ENCODE results near the gene PXN.
A peak's percentile ranks its signal among the peaks of the same experiment; 100 is the strongest.

Gene PXN

DNA sequence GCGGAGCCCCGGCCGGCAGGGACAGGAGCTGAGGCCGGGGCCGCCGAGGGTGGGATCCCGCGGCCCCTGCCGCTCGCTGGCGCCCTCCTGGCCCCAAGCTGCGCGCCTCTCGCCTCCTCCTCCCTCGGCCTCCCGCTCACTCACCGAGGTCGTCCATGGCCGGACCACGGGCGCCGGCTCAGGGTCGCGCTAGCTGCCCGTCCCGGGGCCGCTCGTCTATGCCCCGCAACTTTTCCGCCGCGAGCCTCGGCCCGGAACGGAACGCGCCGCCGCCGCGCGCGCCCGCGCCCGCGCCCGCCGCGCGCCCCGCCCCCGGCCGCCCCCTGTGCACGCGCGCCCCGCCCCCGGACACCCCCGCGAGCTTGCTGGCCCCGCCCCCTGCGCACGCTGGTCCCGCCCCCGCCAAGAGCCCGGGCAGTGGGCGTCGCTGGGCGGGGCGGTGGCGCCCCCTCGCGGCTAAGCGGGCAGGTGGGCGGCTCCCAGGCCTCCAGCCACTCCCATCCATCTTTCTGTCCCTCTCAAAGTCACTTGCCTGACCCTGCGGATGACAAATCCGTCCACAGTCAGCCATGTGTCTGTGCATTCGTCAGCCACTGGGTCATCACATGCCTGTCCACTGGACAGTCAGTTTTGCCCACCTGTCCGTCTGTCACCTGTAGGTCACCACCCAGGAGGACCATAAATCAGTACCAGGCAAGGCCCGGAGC is at the start of gene PXN:
Gene PXN (minus strand): TSS at position 258 of the 707 bp plus-strand sequence. CDS start 101 bp downstream, at position 157.
- DNase-seq (ENCODE audit: low read depth, low spot score), result peak; percentile 93

- DNase-seq (ENCODE audit: low read depth, low spot score), result no peak
Observed at GRCh38 chr12:120314220-120314619, 48.7 kb upstream of the PXN start.

GRCh38 chr12:120301962-120302815 is 36.7 kb upstream of the PXN start, which contains the start of gene SIRT4:
TSS of gene SIRT4 (plus strand) at chr12:120302321. CDS start at chr12:120303562, 1,241 bp downstream.
- peak; percentile 96 for DNase-seq (ENCODE audit: low read depth, low spot score)

DNA sequence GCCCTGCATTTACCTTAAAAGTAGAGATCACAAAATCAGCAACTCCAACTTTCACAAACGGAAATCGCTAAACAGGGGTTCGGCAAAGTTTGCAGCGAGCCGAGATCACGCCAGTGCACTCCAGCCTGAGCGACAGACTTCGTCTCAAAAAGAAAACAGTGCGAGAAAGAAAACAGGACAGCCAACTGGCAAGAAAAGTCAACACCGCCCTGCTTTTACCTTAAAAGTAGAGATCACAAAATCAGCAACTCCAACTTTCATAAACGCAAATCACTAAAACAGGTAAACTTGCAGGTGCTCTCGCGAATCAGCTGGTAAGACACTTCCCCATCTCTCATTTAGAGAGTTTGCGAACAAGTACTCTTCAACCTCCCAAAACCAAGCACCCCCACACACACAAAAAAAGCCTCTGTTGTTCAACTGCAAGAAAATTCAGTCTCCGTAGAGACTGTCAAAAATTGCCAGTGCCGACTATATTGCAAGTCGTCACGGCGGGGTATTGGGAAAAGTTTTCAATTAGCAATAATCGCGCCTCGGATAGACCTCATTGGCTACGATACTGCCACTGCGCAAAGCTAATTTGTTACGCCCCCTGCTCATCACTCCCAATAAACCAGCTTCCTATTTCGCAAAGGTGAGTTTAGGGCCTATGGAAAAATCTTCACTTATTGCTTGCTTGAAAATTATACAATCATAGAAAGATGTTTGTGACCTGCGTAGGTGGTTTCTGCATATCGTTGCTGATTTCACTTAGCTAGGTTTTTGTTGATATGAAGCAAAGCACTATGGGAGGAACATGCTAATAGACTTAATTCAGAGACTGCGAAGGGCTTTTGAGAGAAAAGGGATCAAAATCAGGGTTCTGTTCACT is 27.4 kb upstream of the PXN start, which contains the start of gene RNU4-1:
Gene RNU4-1 (minus strand): TSS at position 577 of the 871 bp plus-strand sequence.
- peak; percentile 92 for DNase-seq (ENCODE audit: low read depth, low spot score)

GRCh38 chr12:120292411-120292660 is 26.8 kb upstream of the PXN start:
- DNase-seq (ENCODE audit: low read depth, low spot score), result no peak

GRCh38 chr12:120290609-120291305 is 25.2 kb upstream of the PXN start:
- DNase-seq (ENCODE audit: low read depth, low spot score), result peak; percentile 21

DNA sequence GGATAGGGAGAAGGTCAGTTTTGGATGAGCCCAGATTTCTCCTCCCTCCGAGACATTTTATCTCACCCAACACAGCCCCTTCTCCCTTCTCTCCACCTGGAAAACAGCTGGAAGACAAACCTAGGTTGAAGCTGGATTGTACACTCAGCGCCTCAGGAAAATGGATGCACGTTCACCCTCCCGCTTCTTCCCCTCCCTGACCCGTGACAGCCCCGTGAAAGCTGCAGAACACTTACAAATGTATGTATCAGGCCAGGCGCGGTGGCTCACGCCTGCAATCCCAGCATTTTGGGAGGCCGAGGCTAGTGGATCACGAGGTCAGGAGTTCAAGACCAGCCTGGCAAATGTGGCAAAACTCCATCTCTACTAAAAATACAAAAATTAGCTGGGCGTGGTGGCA is 22.0 kb upstream of the PXN start:
- no peak for DNase-seq (ENCODE audit: low read depth, low spot score)

DNA sequence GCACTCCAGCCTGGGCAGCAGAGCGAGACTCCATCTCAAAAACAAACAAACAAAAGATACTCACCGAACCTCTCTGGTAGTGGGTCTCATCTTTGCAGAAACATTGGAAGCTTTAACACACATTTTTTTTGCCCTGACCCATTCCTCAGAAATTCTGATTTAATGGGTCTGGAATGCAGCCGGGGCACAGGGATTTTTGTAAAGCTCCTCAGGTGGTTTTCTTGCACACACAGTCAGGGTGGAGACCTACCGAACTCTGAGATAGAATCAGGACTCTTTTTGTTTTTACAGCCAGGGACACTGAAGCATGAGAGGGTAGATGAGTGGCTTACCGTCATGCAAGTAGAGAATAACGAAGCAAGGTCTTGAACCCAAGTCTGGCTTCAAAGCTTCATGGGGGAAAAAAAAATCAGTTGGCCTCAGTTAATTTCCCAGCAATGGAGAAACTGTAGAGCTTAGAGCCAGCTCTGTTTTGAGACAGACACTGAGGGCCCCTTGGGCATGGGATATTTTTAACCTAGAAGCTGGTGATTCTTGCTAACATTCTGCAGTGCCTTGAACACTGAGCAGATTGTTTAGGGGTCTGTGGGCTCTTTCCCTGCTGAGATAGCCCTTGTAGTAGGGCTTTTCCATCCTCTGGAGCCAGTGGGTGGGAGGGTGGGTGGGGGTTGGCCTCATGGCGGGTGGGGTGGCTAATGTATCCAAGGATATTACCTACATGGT is 21.4 kb upstream of the PXN start:
- peak; percentile 47 for DNase-seq (ENCODE audit: low read depth, low spot score)

DNA sequence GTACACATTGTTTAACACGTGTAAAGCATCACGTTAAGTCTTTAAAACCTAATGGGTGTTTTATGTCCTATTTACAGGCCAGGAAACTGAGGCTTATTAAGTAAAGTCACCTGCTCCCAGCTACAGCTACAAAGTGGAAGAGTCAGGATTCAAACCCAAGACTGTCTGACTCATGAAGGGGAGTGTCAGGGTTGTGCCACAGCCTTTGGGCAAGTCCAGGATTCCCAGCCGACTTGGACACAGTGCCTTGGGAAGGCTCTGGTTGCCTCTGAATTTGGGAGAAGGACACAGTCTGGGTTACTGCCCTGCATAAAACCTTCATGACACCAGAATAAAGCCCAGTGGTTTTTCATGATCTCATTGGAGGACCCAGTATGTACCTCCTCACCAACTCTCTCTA is 18.9 kb upstream of the PXN start:
- DNase-seq (ENCODE audit: low read depth, low spot score), result no peak

GRCh38 chr12:120283318-120283717 is 17.8 kb upstream of the PXN start:
- peak; percentile 11 for DNase-seq (ENCODE audit: low read depth, low spot score)

DNA sequence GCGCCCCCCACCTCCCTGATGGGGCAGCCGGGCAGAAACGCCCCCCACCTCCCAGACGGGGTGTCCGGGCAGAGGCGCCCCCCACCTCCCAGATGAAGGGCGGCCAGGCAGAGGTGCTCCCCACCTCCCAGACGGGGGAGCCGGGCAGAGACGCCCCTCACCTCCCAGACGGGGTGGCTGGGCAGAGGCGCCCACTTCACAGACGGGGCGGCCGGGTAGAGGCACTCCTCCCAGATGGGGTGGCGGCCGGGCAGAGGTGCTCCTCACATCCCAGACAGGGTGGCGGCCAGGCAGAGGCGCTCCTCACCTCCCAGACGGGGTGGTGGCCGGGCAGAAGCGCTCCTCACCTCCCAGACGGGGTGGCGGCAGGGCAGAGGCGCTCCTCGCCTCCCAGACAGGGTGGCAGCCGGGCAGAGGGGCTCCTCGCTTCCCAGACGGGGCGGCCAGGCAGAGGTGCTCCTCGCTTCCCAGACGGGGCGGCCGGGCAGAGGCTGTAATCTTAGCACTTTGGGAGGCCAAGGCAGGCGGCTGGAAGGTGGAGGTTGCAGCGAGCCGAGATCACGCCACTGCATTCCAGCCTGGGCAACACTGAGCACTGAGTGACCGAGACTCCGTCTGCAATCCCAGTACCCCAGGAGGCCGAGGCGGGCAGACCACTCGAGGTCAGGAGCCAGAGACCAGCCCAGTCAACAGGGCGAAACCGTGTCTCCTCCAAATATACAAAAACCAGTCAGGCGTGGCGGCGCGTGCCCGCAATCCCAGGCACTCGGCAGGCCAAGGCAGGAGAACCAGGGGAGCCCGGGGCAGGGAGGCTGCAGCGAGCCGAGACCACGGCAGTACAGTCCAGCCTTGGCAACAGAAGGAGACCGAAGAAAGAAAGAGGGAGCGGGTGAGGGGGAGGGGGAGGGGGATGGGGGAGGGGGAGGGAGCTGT is 12.9 kb upstream of the PXN start:
- no peak for DNase-seq (ENCODE audit: low read depth, low spot score)

GRCh38 chr12:120276734-120277133 is 11.2 kb upstream of the PXN start:
- no peak for DNase-seq (ENCODE audit: low read depth, low spot score)

- DNase-seq (ENCODE audit: low read depth, low spot score), result peak; percentile 26
Observed at GRCh38 chr12:120267736-120268135, 2.2 kb upstream of the PXN start.

GRCh38 chr12:120266180-120266870 is 795 bp upstream of the PXN start:
- no peak for DNase-seq (ENCODE audit: low read depth, low spot score)

- no peak for DNase-seq (ENCODE audit: low read depth, low spot score)
Observed at GRCh38 chr12:120264904-120265472, 542 bp downstream of the PXN start.

DNA sequence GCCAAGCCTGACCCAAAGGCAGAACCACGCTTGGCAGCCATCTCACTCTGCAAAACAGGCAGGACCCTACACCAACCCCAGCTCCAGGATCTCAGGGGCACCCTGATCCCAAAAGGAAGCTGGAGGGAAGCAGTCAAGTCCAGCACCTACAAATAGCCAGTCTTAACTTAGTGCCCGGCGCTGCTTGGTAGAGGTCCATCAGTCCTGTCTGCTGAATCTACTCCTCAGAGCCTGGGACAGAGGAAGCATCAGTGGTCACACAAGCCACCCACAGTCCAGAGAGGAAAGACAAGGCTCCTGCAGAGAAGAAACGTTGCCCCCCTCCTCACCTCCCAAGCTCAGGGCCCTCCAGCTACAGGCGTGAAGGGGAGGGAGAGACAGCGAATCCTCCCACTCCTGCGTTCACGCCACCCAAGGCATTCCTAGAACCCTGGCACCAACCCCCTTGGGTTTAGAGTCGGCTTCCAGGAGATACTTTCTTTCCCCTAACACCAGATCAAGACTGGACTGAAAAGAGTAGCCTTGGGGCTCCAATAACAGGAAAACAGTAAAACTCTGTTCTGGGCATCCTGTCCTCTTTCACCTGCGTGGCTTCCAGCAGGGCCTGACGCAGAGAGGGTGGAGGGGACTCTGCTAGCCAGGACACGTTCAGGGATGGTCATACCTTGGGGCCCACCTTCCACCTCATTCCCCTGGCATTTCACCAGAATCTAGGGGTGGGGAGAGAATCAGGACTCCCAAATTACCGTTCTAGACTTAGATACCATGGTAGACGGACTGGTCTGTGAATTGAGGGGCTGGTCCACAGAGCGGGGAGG is 1.2 kb downstream of the PXN start:
- peak; percentile 32 for DNase-seq (ENCODE audit: low read depth, low spot score)

DNA sequence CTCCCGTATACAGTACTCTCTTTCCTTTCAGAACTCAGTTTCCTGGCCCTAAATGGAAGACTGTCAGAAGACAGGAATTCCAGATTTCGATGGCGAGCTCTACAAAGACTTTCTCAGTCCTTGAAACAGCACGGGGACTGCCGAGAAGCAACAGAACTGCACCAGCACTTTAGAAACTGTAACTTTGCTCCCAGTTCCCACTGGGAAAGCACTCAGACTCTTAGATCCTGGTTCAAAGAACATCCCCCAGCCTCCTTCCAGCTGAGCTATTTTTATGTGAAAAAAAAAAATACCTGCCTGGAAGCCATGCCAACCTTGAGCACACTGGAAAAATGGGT is 1.8 kb downstream of the PXN start:
- peak; percentile 37 for DNase-seq (ENCODE audit: low read depth, low spot score)
